ENCODE data around the gene RRP1. TPM values are rescaled to one million over a fixed set of nuclear protein-coding genes. Genes with fewer than 3 reads are reported as not detected.

The RRP1 gene
- polyA plus RNA-seq, 2 of the 4 experiments (the other 2 are of a cell fraction): 15.4 to 29.5 TPM

DNA sequence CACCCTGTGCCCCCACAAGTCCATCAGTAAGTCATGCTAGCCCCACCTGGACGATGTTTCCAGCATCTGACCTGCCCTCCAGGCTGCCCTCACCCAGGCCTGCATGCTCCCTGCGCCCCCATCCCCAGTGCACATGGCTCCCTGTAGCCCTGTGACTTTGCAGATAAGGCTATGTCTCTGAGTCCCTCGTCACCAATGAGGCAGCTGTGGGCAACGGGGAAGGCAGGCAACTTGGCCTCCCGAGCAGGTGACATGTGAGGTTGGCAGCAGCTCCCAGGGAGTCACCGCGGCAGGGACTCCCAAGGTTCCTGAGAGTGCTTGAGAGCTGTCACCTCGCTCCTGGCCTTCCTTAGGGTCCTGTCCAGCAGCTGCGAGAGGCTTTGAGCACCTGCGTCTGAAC lies 43.3 kb downstream of the RRP1 start:
- Histone ChIP-seq H3K4me3 (no peak overlapping the region), H3K4me2 (no peak overlapping the region), H3K9me3 (no peaks in the 10 kb centered on the region), H3K4me1 (no peaks in the 10 kb centered on the region), H3K27ac (no peak overlapping the region)
- DNase-seq (ENCODE audit: low read depth in 1 of 2, low spot score in 1 of 2): no peak
- ChIA-PET CTCF (interaction anchor here (1.2 kb wide), 1 partner anchor 9 kb away, joined by 3 read pairs; no protein-coding TSS in a partner anchor), POLR2A (no interaction called here)
- TF ChIP-seq RARB (CRISPR knock-in tag; IDR thresholded peaks at IDR 0.05): no peak
- no peak for FAIRE-seq
- 67% methylated on average over 4 of the region's 10 CpGs for whole genome bisulfite sequencing (ENCODE audit: missing lambda C conversion rate)
- no peak for ATAC-seq

DNA sequence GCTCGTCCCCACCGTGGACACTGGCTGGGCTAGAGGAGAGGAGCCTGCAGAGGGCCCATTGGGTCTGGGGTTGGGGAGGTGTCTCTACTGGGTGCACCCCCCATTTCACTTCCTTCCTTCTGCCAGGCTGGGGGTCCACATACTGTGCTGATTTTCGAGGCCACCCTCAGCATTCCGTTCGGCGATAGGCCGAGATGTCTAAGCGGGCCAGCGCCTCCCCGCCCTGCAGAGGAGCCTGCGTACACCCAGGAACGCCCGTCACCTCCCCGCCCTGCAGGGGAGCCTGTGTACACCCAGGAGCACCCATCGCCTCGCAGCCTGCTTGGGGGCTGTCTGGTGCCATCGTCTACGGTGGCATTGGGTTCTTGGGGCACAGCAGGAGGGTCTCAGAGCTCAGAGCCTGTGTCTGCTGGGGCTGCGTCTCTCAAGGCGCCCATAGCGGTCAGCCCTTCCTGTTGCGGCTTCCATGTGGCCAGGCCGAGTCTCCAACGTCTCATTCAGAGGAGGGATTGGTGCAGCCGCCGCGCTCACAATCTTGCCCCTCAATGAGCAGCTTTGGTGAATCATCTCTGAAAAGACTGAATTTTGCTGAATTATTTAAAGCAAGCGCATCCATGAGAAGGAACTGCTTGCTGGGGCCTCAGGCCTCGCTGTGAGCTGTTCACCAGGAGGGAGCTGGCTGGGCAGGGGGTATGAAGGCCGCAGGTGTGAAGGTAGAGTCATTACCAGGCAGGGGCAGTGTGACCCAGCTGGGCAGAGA lies 44.9 kb downstream of the RRP1 start:
- ChIA-PET POLR2A (no interaction called here), CTCF (interaction anchor here (0.6 kb wide), 1 partner anchor 1595 kb away, joined by 3 read pairs; no protein-coding TSS in a partner anchor)
- DNase-seq (ENCODE audit: low read depth in 1 of 2, low spot score in 1 of 2): no peak
- WGBS (ENCODE audit: missing lambda C conversion rate): 78% methylated on average over 12 of the region's 30 CpGs
- no peak overlapping the region for H3K4me3 ChIP-seq
- FAIRE-seq: no peak
- no peak overlapping the region for H3K27ac ChIP-seq
- ATAC-seq: no peak
- TF ChIP-seq, protein P1, sequence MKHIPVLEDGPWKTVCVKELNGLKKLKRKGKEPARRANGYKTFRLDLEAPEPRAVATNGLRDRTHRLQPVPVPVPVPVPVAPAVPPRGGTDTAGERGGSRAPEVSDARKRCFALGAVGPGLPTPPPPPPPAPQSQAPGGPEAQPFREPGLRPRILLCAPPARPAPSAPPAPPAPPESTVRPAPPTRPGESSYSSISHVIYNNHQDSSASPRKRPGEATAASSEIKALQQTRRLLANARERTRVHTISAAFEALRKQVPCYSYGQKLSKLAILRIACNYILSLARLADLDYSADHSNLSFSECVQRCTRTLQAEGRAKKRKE (CRISPR knock-in tag; IDR thresholded peaks at IDR 0.05; ENCODE audit: low read depth): no peak
- TF ChIP-seq, protein P2, sequence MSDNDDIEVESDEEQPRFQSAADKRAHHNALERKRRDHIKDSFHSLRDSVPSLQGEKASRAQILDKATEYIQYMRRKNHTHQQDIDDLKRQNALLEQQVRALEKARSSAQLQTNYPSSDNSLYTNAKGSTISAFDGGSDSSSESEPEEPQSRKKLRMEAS (IDR thresholded peaks at IDR 0.05): no peak
- no peak for TF ChIP-seq ESRRA (IDR thresholded peaks at IDR 0.05; ENCODE audit: borderline replicate concordance, low read length)
- TF ChIP-seq ZC3H11A (IDR thresholded peaks at IDR 0.05): no peak
- TF ChIP-seq, protein P3, sequence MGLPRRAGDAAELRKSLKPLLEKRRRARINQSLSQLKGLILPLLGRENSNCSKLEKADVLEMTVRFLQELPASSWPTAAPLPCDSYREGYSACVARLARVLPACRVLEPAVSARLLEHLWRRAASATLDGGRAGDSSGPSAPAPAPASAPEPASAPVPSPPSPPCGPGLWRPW (IDR thresholded peaks at IDR 0.05): no peak
- TF ChIP-seq RAD21 (conservative IDR thresholded peaks at IDR 0.05 in 1 of 2, IDR thresholded peaks at IDR 0.05 in 1 of 2): no peak
- TF ChIP-seq POLR2AphosphoS2 (conservative IDR thresholded peaks at IDR 0.05; ENCODE audit: low read length): no peak
- TF ChIP-seq KDM5A (IDR thresholded peaks at IDR 0.05): no peak
- TF ChIP-seq MYC (IDR thresholded peaks at IDR 0.05; ENCODE audit: borderline replicate concordance, low read length): no peak
- no peak for TF ChIP-seq NFE2L2 (conservative IDR thresholded peaks at IDR 0.05; ENCODE audit: low read length)
- no peak for TF ChIP-seq PHF8 (IDR thresholded peaks at IDR 0.05; ENCODE audit: borderline replicate concordance, low read depth)
- no peak for TF ChIP-seq TFCP2L1 (CRISPR knock-in tag; IDR thresholded peaks at IDR 0.05)
- no peak for TF ChIP-seq GATA3 (IDR thresholded peaks at IDR 0.05; ENCODE audit: borderline replicate concordance)
- TF ChIP-seq NPAS2 (CRISPR knock-in tag; IDR thresholded peaks at IDR 0.05; ENCODE audit: borderline replicate concordance): no peak
- TF ChIP-seq FOSL2 (IDR thresholded peaks at IDR 0.05): no peak
- no peak for TF ChIP-seq FOSL2 (CRISPR knock-in tag; IDR thresholded peaks at IDR 0.05)
- TF ChIP-seq KDM1A (IDR thresholded peaks at IDR 0.05; ENCODE audit: low read depth): no peak
- TF ChIP-seq MAFK (IDR thresholded peaks at IDR 0.05; ENCODE audit: partially characterized antibody): no peak
- H3K9me3 ChIP-seq: no peaks in the 10 kb centered on the region
- no peaks in the 10 kb centered on the region for H3K4me1 ChIP-seq
- no peak overlapping the region for H3K4me2 ChIP-seq

DNA sequence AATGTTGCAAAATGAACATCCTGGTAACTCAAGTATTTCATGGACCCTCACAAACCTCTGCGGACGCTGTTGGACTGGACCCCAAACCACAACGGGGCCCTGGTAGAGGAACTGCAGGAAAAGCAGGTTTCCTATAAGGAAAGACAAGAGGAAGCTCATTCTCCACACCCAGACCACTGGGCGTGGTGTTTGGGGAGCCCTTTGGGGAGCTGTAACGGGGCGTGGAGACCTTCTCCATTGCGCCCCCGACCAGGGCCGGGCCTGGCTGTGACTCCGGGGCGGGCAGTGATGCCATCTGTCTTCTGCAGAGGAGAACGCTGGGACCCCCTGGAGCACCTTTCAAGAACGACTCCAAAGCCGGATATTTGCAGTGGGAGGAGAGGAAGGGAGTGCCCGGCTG lies 45.7 kb downstream of the RRP1 start:
- TF ChIP-seq, protein P1 (CRISPR knock-in tag; IDR thresholded peaks at IDR 0.05; ENCODE audit: low read depth): no peak
- TF ChIP-seq ZSCAN20 (CRISPR knock-in tag; IDR thresholded peaks at IDR 0.05) (no peak), EHF (CRISPR knock-in tag; IDR thresholded peaks at IDR 0.05) (no peak), RNF2 (IDR thresholded peaks at IDR 0.05; ENCODE audit: borderline replicate concordance, low read depth) (no peak)
- no peak for FAIRE-seq
- H3K4me2 ChIP-seq: no peak overlapping the region
- ATAC-seq: no peak
- ChIA-PET CTCF (no interaction called here), POLR2A (no interaction called here)
- H3K27ac ChIP-seq: no peak overlapping the region
- 66% methylated on average over 12 of the region's 15 CpGs for WGBS (ENCODE audit: missing lambda C conversion rate)
- no peaks in the 10 kb centered on the region for H3K4me1 ChIP-seq
- no peaks in the 10 kb centered on the region for H3K9me3 ChIP-seq
- no peak overlapping the region for H3K4me3 ChIP-seq
- DNase-seq (ENCODE audit: low read depth in 1 of 2, low spot score in 1 of 2): no peak
